H1 (cell line): ENCODE data around the gene KCNJ18.
"Not testable (repeated sequence)": the region's sequence is repeated elsewhere in the genome, so short reads cannot be mapped to it uniquely, and the experiment has no call there.

Experiments used
- CTCF ChIP-seq, 3 experiments: IDR thresholded peaks; 1 replicate in 2 of 3; 2 replicates in 1 of 3; pipeline versions ENCODE4 v1.5.1 to v1.6.1; 2011; ENCODE audit warnings: low read length in 3 of 3, mild to moderate bottlenecking in 3 of 3, inconsistent platforms in 2 of 3, low read depth in 1 of 3, moderate library complexity in 1 of 3; ENCODE audit not compliant: insufficient read depth in 1 of 3; ENCODE audit errors: control extremely low read depth in 1 of 3
- EP300 ChIP-seq, 2 experiments: IDR thresholded peaks; 1 replicate in 1 of 2; 2 replicates in 1 of 2; pipeline ENCODE4 v1.6.1; 2011 to 2012; ENCODE audit warnings: low read depth in 2 of 2, low read length in 2 of 2, mild to moderate bottlenecking in 2 of 2, borderline replicate concordance in 1 of 2, inconsistent platforms in 1 of 2, moderate library complexity in 1 of 2
- EZH2 ChIP-seq: fragments of 200-600 bp; sonication (generic); IDR thresholded peaks from 2 replicates; pipeline ENCODE4 v1.7.1; 2012; ENCODE audit warnings: low read depth, mild to moderate bottlenecking, moderate library complexity, low read length, inconsistent platforms; ENCODE audit not compliant: severe bottlenecking
- POLR2A ChIP-seq, 2 experiments: IDR thresholded peaks; 1 replicate in 1 of 2; 2 replicates in 1 of 2; pipeline ENCODE4 v1.6.1; 2011; ENCODE audit warnings: low read depth in 2 of 2, low read length in 2 of 2, mild to moderate bottlenecking in 2 of 2; ENCODE audit errors: control extremely low read depth in 1 of 2
- POLR2AphosphoS5 ChIP-seq: IDR thresholded peaks from 2 replicates; pipeline ENCODE4 v1.6.1; 2011; ENCODE audit warnings: low read depth, low read length
- RAD21 ChIP-seq, 2 experiments: IDR thresholded peaks in 1 of 2; conservative IDR thresholded peaks in 1 of 2; 2 replicates each; pipeline ENCODE4 v1.6.1; 2011; ENCODE audit warnings: low read depth in 2 of 2, low read length in 2 of 2, improper control_type of control experiment in 1 of 2, inconsistent platforms in 1 of 2, mild to moderate bottlenecking in 1 of 2, moderate library complexity in 1 of 2
- RFX5 ChIP-seq: IDR thresholded peaks from 2 replicates; pipeline ENCODE4 v1.6.1; 2011; ENCODE audit warnings: low read depth, low read length, improper control_type of control experiment, borderline replicate concordance
- SIN3A ChIP-seq, 2 experiments: IDR thresholded peaks in 1 of 2; conservative IDR thresholded peaks in 1 of 2; 2 replicates each; pipeline ENCODE4 v1.6.1; 2011 to 2012; ENCODE audit warnings: low read length in 2 of 2, improper control_type of control experiment in 1 of 2, low read depth in 1 of 2, mild to moderate bottlenecking in 1 of 2
- SUZ12 ChIP-seq: fragments of 200-600 bp; sonication (generic); IDR thresholded peaks from 2 replicates; pipeline ENCODE4 v1.6.1; 2012; ENCODE audit warnings: mild to moderate bottlenecking, inconsistent platforms, low read length, moderate library complexity, mixed read lengths
- TAF1 ChIP-seq: IDR thresholded peaks from 2 replicates; pipeline ENCODE4 v1.6.1; 2011; ENCODE audit warnings: mild to moderate bottlenecking, low read depth, low read length
- ZNF274 ChIP-seq: IDR thresholded peaks from 2 replicates; pipeline ENCODE4 v1.7.0; 2012; ENCODE audit warnings: low read length, borderline replicate concordance; ENCODE audit errors: extremely low read depth

GRCh38 chr17:21671871-21672270 lies 20.5 kb upstream of the KCNJ18 start:
- TF ChIP-seq RFX5; EZH2; SIN3A (conservative IDR thresholded peaks at IDR 0.05 in 1 of 2, IDR thresholded peaks at IDR 0.05 in 1 of 2; ENCODE audit: low read depth in 1 of 2, low read length in 2 of 2); POLR2AphosphoS5; ZNF274; CTCF (IDR thresholded peaks at IDR 0.05; ENCODE audit: control extremely low read depth in 1 of 3, insufficient read depth in 1 of 3, low read depth in 1 of 3, low read length in 3 of 3); SUZ12; POLR2A (IDR thresholded peaks at IDR 0.05; ENCODE audit: control extremely low read depth in 1 of 2, low read depth in 2 of 2, low read length in 2 of 2); TAF1; RAD21 (IDR thresholded peaks at IDR 0.05 in 1 of 2, conservative IDR thresholded peaks at IDR 0.05 in 1 of 2; ENCODE audit: low read depth in 2 of 2, low read length in 2 of 2); EP300 (IDR thresholded peaks at IDR 0.05; ENCODE audit: borderline replicate concordance in 1 of 2, low read depth in 2 of 2, low read length in 2 of 2): not testable (repeated sequence)
